Activated T-helper 2 cell treated with anti-CD3 and anti-CD28 coated beads, Interferon-gamma antibody, Interleukin-2, Interleukin-4, amounts not matched to agents 10 μg/mL and 5 μg/mL and 100 μg/mL, durations not matched to agents 14 hours and 24 hours and 36 hours (primary cell): ENCODE results near the gene CDH13. TPM values are rescaled to one million over a fixed set of nuclear protein-coding genes. Genes with fewer than 3 reads are reported as not detected.

Experiments used
- DNase-seq: peaks from one replicate; pipeline ENCODE4 v3.0.0; 2021; ENCODE audit warnings: low spot score
- H3K27ac Mint-ChIP-seq: one replicate; pipeline ENCODE4 v1.8.0; 2021; ENCODE audit warnings: mixed read lengths
- H3K27me3 Mint-ChIP-seq: one replicate; pipeline ENCODE4 v1.8.0; 2021; ENCODE audit warnings: low read depth, mixed read lengths
- H3K36me3 Mint-ChIP-seq: one replicate; pipeline ENCODE4 v1.8.0; 2021; ENCODE audit warnings: low read depth, mixed read lengths
- H3K4me1 Mint-ChIP-seq: one replicate; pipeline ENCODE4 v1.8.0; 2021; ENCODE audit warnings: low read depth, mixed read lengths
- H3K4me3 Mint-ChIP-seq: one replicate; pipeline ENCODE4 v1.8.0; 2021; ENCODE audit warnings: low read depth, mild to moderate bottlenecking, moderate library complexity, mixed read lengths
- H3K9me3 Mint-ChIP-seq: one replicate; pipeline ENCODE4 v1.8.0; 2021; ENCODE audit warnings: mixed read lengths
- intact Hi-C: fragments of 100-400 bp; cut with micrococcal nuclease; formaldehyde crosslinking; loops from one replicate; pipeline ENCODE4 v1.15.1; 2023
- total RNA-seq: library from RNA; stranded (reverse); gene quantifications from 2 replicates; pipeline ENCODE4 v1.2.3, GENCODE V29; 2022

The CDH13 gene
- total RNA-seq, 1 donor from 2014 or later = not detected

GRCh38 chr16:83117810-83118209 lies 491.0 kb downstream of the CDH13 start:
- Mint-ChIP-seq H3K4me1 (no peaks in the 10 kb centered on the region), H3K27me3 (peaks cover 2% of the 10 kb centered on the region), H3K27ac (no peak overlapping the region), H3K9me3 (no peaks in the 10 kb centered on the region), H3K36me3 (no peaks in the 10 kb centered on the region), H3K4me3 (no peak overlapping the region)
- no peak for DNase-seq
- intact Hi-C loops = loop anchor here (10.0 kb wide), 1 partner anchor 97 kb away; no protein-coding TSS in a partner anchor

DNA sequence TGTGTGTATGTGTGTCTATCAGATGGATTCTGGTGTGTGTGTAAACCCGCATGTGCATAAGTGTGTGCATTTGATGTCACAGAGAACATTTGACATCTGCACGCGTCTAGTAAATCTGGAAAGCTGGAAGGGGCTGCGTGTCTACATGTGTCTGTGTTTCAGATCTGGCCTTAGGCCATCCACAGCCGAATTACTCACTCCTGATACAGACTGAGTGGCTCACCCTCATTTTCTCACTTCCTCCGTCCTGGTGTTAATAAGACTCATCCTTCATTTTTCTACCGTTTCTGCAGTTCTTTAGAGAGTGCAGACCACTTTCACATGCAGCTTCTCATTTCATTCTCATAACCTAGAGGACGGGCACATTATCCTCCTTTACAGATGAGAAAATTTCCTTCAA lies 491.6 kb downstream of the CDH13 start:
- peaks cover 1% of the 10 kb centered on the region for H3K27me3 Mint-ChIP-seq
- H3K4me1 Mint-ChIP-seq = no peaks in the 10 kb centered on the region
- H3K27ac Mint-ChIP-seq = no peak overlapping the region
- no peak overlapping the region for H3K4me3 Mint-ChIP-seq
- no peaks in the 10 kb centered on the region for H3K9me3 Mint-ChIP-seq
- no peak for DNase-seq
- intact Hi-C loops = loop anchor here (10.0 kb wide), 1 partner anchor 96 kb away; no protein-coding TSS in a partner anchor
- no peaks in the 10 kb centered on the region for H3K36me3 Mint-ChIP-seq

- H3K27me3 Mint-ChIP-seq = no peaks in the 10 kb centered on the region
- no peak for DNase-seq
- H3K36me3 Mint-ChIP-seq = no peaks in the 10 kb centered on the region
- H3K9me3 Mint-ChIP-seq = peaks cover 26% of the 10 kb centered on the region
- intact Hi-C loops = no loop called here
- H3K4me1 Mint-ChIP-seq = no peaks in the 10 kb centered on the region
- H3K27ac Mint-ChIP-seq = no peak overlapping the region
- no peak overlapping the region for H3K4me3 Mint-ChIP-seq
These were observed 499.3 kb downstream of the CDH13 start for GRCh38 chr16:83125999-83126568.

DNA sequence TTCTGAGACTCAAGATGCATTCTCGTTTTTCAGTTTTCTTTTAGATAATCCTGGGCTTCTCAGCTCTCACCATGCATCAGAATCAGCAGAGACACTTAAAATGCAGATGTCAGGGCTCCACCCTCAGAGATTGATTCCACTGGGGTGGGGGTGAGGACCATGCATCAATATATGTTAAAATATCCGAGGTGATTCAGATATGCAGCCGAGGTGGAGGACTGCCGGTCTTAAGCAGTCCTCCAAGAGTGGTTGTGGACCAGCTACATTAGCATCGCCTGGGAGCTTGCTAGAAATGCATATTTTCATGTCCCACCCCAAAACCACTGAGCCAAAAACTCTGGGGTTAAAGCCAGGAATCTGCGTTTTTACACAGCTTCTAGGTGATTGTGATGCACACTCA lies 501.3 kb downstream of the CDH13 start:
- Mint-ChIP-seq H3K36me3 (no peaks in the 10 kb centered on the region), H3K27ac (no peak overlapping the region), H3K27me3 (no peaks in the 10 kb centered on the region), H3K9me3 (peaks cover 26% of the 10 kb centered on the region), H3K4me1 (no peaks in the 10 kb centered on the region), H3K4me3 (no peak overlapping the region)
- no peak for DNase-seq
- intact Hi-C loops = no loop called here

GRCh38 chr16:83130039-83130438 lies 503.3 kb downstream of the CDH13 start:
- DNase-seq = no peak
- H3K9me3 Mint-ChIP-seq = peaks cover 20% of the 10 kb centered on the region
- intact Hi-C loops = no loop called here
- H3K27me3 Mint-ChIP-seq = no peaks in the 10 kb centered on the region
- no peaks in the 10 kb centered on the region for H3K36me3 Mint-ChIP-seq
- no peak overlapping the region for H3K27ac Mint-ChIP-seq
- no peaks in the 10 kb centered on the region for H3K4me1 Mint-ChIP-seq
- H3K4me3 Mint-ChIP-seq = no peak overlapping the region

DNA sequence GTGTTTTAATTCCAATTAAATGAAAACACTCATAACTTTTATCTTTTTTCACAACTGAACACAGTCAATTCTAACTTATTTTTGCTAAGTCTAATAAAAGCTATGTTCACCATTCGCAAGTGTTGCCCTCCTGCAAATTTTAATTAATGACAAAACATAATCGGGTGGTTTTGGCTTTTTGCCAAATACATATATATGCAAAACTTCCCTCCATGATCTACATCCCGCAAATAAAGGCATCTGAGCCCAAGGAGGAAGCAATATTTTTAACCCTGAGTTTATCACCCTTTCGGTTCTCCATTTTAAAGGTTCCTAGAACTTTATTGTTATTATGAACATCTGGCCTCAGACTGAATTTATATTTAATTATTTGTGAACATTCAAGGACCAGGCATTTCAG lies 507.9 kb downstream of the CDH13 start:
- Mint-ChIP-seq H3K4me1 (peaks cover 2% of the 10 kb centered on the region), H3K9me3 (no peaks in the 10 kb centered on the region), H3K27ac (no peak overlapping the region), H3K36me3 (no peaks in the 10 kb centered on the region), H3K4me3 (no peak overlapping the region), H3K27me3 (no peaks in the 10 kb centered on the region)
- intact Hi-C loops = loop anchor here (5.0 kb wide), 1 partner anchor 417 kb away; no protein-coding TSS in a partner anchor
- no peak for DNase-seq

GRCh38 chr16:83136419-83136818 lies 509.6 kb downstream of the CDH13 start:
- Mint-ChIP-seq H3K27me3 (no peaks in the 10 kb centered on the region), H3K4me3 (no peak overlapping the region), H3K9me3 (no peaks in the 10 kb centered on the region), H3K27ac (no peak overlapping the region), H3K4me1 (peaks cover 2% of the 10 kb centered on the region), H3K36me3 (no peaks in the 10 kb centered on the region)
- intact Hi-C loops = loop anchor here (5.0 kb wide), 1 partner anchor 419 kb away; no protein-coding TSS in a partner anchor
- DNase-seq = no peak

- no peak for DNase-seq
- H3K27ac Mint-ChIP-seq = no peak overlapping the region
- peaks cover 2% of the 10 kb centered on the region for H3K4me1 Mint-ChIP-seq
- intact Hi-C loops = loop anchor here (5.0 kb wide), 1 partner anchor 420 kb away; no protein-coding TSS in a partner anchor
- no peak overlapping the region for H3K4me3 Mint-ChIP-seq
- H3K27me3 Mint-ChIP-seq = no peaks in the 10 kb centered on the region
- no peaks in the 10 kb centered on the region for H3K36me3 Mint-ChIP-seq
- no peaks in the 10 kb centered on the region for H3K9me3 Mint-ChIP-seq
These were observed 510.2 kb downstream of the CDH13 start for GRCh38 chr16:83136924-83137323.

DNA sequence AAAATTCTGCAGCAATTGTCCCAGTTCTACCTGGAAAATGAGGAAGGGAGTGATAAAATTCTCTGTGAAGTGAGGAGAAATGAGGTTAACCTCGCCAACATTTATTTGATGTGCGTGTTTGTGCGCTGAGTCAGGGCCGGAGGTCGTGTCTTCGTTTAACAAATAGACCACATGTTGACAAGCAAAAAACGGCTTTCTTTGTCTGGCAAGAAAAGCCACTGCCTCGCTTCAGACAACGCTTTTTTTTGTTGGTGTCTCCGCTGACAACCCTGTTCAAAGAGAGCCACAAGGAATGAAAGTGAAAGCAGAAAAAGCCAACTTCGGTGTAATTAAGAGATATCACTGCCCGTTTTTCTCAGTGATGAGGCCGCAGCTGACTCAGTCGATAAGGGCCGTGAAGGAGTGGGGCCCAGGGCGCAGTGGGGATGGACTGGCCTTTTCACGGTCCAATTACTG lies 510.6 kb downstream of the CDH13 start:
- peaks cover 1% of the 10 kb centered on the region for H3K9me3 Mint-ChIP-seq
- H3K36me3 Mint-ChIP-seq = no peaks in the 10 kb centered on the region
- H3K4me1 Mint-ChIP-seq = peaks cover 2% of the 10 kb centered on the region
- intact Hi-C loops = loop anchor here (5.0 kb wide), 1 partner anchor 420 kb away; no protein-coding TSS in a partner anchor
- DNase-seq = peak; percentile 18
- no peaks in the 10 kb centered on the region for H3K27me3 Mint-ChIP-seq
- H3K4me3 Mint-ChIP-seq = peak overlapping the region; percentile 49
- H3K27ac Mint-ChIP-seq = no peak overlapping the region

DNA sequence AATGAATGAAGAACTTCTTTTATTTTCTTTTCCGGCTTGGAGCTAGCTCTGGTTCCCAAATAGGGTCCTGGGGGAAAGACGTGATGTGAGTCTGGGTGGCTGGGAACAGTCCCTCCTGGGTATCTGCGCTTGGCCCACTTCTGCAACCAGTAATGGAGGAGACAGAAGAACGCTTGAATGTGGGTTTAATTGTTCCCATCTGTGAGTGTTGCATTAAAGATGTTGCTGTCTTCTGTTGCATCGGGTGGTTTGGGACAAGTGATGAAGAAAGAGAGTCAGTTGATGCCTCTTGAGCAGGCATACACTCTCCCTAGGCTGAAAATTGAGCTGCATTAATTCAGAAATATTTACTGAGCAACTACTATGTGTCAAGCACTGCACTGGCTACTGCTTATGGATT lies 511.1 kb downstream of the CDH13 start:
- no peaks in the 10 kb centered on the region for H3K27me3 Mint-ChIP-seq
- no peak for DNase-seq
- H3K27ac Mint-ChIP-seq = no peak overlapping the region
- peaks cover 4% of the 10 kb centered on the region for H3K9me3 Mint-ChIP-seq
- H3K4me1 Mint-ChIP-seq = peaks cover 2% of the 10 kb centered on the region
- no peak overlapping the region for H3K4me3 Mint-ChIP-seq
- no peaks in the 10 kb centered on the region for H3K36me3 Mint-ChIP-seq
- intact Hi-C loops = loop anchor here (5.0 kb wide), 1 partner anchor 421 kb away; no protein-coding TSS in a partner anchor

- H3K4me3 Mint-ChIP-seq = no peak overlapping the region
- no peaks in the 10 kb centered on the region for H3K27me3 Mint-ChIP-seq
These were observed 511.7 kb downstream of the CDH13 start for GRCh38 chr16:83138512-83138911.

DNA sequence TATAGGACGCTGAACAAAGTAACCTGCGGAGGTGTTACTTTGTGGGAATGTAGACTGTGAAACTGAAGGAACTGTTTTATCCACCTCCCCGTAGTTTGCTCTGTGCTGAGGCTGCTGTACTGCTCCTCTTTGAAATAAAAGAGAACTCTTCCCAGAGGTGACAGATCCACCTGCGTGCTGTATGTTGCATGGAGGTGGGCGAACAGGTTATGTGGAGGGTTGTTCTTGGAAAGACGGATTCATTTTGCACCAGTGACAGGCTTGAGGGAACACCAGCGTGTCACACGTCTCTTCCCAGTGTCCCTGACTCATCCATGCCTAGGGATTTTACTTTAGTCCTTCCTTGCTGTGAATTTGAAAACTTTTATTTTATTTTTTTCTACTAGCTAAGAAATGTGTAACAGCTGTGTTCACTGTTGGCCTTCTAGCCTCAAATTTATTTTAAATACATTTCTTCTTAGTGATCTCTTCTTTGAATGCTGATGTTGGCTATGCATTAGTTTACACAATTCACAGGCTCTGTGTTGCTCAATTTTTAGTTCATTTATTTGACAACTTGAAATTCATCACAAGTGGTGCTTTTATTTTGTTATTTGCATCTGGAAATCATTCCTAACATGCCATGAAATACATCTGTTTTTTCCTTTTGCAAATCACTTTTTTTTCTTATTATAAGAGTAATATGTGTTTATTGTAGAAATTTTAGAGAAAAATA lies 512.4 kb downstream of the CDH13 start:
- Mint-ChIP-seq H3K9me3 (peaks cover 4% of the 10 kb centered on the region), H3K36me3 (no peaks in the 10 kb centered on the region), H3K4me3 (no peak overlapping the region), H3K27me3 (no peaks in the 10 kb centered on the region), H3K4me1 (peaks cover 2% of the 10 kb centered on the region), H3K27ac (no peak overlapping the region)
- no peak for DNase-seq
- intact Hi-C loops = loop anchor here (5.0 kb wide), 1 partner anchor 422 kb away; no protein-coding TSS in a partner anchor

More at GRCh38 chr16:83138512-83138911, 511.7 kb downstream of the CDH13 start:
- H3K27ac Mint-ChIP-seq = no peak overlapping the region
- intact Hi-C loops = loop anchor here (5.0 kb wide), 1 partner anchor 421 kb away; no protein-coding TSS in a partner anchor
- no peaks in the 10 kb centered on the region for H3K36me3 Mint-ChIP-seq
- DNase-seq = no peak
- peaks cover 4% of the 10 kb centered on the region for H3K9me3 Mint-ChIP-seq
- H3K4me1 Mint-ChIP-seq = peaks cover 2% of the 10 kb centered on the region

DNA sequence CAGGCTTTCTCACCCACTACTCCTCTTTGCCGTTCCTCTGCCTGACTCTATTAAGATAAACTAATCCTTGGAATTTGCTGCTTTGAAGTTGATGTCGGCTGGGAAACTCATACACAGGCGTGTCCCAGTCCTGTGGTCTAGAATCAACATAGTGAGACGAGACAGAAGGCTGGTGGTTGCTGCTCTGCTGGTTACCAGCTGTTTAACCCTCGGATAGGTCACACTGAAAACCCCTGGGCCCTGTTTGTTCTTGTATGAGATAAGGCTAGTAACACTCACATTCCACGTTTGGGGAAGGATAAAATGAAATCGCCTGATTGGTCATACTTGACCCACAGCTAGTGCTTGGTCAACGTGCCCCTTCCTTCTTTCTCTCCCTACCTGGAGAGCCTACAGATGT lies 517.0 kb downstream of the CDH13 start:
- Mint-ChIP-seq H3K4me1 (no peaks in the 10 kb centered on the region), H3K27ac (no peak overlapping the region), H3K27me3 (no peaks in the 10 kb centered on the region), H3K36me3 (no peaks in the 10 kb centered on the region), H3K4me3 (no peak overlapping the region), H3K9me3 (peaks cover 4% of the 10 kb centered on the region)
- DNase-seq = no peak
- intact Hi-C loops = no loop called here
